Loucy (cell line): ENCODE results near the gene SCRN1.

ENCODE experiments used
- H2AFZ ChIP-seq: fragments of 200-600 bp; sonication (generic); 2 replicates; pipeline ENCODE4 v1.6.0; 2016; ENCODE audit warnings: antibody characterized with exemption, mild to moderate bottlenecking, low read length, moderate library complexity
- H3F3A ChIP-seq: fragments of 200-600 bp; 2 replicates; pipeline ENCODE4 v1.6.0; 2016; ENCODE audit warnings: antibody characterized with exemption, low read depth, mild to moderate bottlenecking
- H3K27me3 ChIP-seq: fragments of 200-600 bp; sonication (generic); 2 replicates; pipeline ENCODE4 v1.6.1; 2014; ENCODE audit warnings: low read length, mild to moderate bottlenecking; ENCODE audit not compliant: insufficient read depth, poor library complexity, severe bottlenecking
- H3K36me3 ChIP-seq: fragments of 200-600 bp; sonication (generic); 2 replicates; pipeline ENCODE4 v1.6.1; 2016; ENCODE audit warnings: low read length; ENCODE audit not compliant: insufficient read depth
- H3K4me1 ChIP-seq: fragments of 200-600 bp; sonication (generic); 2 replicates; pipeline ENCODE4 v1.5.1; 2014; ENCODE audit warnings: low read length, mild to moderate bottlenecking; ENCODE audit not compliant: insufficient read depth, poor library complexity, severe bottlenecking
- H3K4me2 ChIP-seq: fragments of 200-600 bp; sonication (generic); 2 replicates; pipeline ENCODE4 v1.6.0; 2014; ENCODE audit warnings: antibody characterized with exemption, low read length, low read depth, mild to moderate bottlenecking; ENCODE audit not compliant: poor library complexity, severe bottlenecking
- H3K4me3 ChIP-seq: fragments of 200-600 bp; sonication (generic); 2 replicates; pipeline ENCODE4 v1.5.1; 2014; ENCODE audit warnings: low read length, mild to moderate bottlenecking, mixed read lengths; ENCODE audit not compliant: poor library complexity, severe bottlenecking
- H3K79me2 ChIP-seq: fragments of 200-600 bp; sonication (generic); 2 replicates; pipeline ENCODE4 v1.6.1; 2014; ENCODE audit warnings: low read length; ENCODE audit not compliant: insufficient read depth
- H3K9ac ChIP-seq: fragments of 200-600 bp; sonication (generic); 2 replicates; pipeline ENCODE4 v1.6.0; 2014; ENCODE audit warnings: mild to moderate bottlenecking, low read depth, low read length, moderate library complexity; ENCODE audit not compliant: poor library complexity, severe bottlenecking
- H3K9me2 ChIP-seq: fragments of 200-600 bp; sonication (generic); replicated peaks from 2 replicates; pipeline ENCODE4 v1.6.1; 2016; ENCODE audit warnings: low read depth, low read length, mixed read lengths
- H3K9me3 ChIP-seq: fragments of 200-600 bp; sonication (generic); 2 replicates; pipeline ENCODE4 v1.6.1; 2014; ENCODE audit warnings: mild to moderate bottlenecking, antibody characterized with exemption, low read length, low read depth; ENCODE audit not compliant: insufficient read depth
- H4K20me1 ChIP-seq: fragments of 200-600 bp; sonication (generic); 2 replicates; pipeline ENCODE4 v1.6.0; 2014; ENCODE audit warnings: antibody characterized with exemption, low read length, mild to moderate bottlenecking; ENCODE audit not compliant: insufficient read depth, poor library complexity, severe bottlenecking
- CTCF ChIP-seq: fragments of 200-600 bp; sonication (generic); conservative IDR thresholded peaks from 2 replicates; pipeline ENCODE4 v1.5.1; 2014; ENCODE audit warnings: mild to moderate bottlenecking, antibody characterized with exemption, low read length
- EZH2phosphoT487 ChIP-seq: fragments of 200-600 bp; IDR thresholded peaks from 2 replicates; pipeline ENCODE4 v1.6.1; 2018; ENCODE audit warnings: antibody characterized with exemption, mild to moderate bottlenecking, moderate library complexity, borderline replicate concordance

SCRN1 gene

GRCh38 chr7:29956487-29956836, 33.1 kb downstream of the SCRN1 start:
- H3K27me3 ChIP-seq, result no peaks in the 10 kb centered on the region
- no peaks in the 10 kb centered on the region for H3F3A ChIP-seq
- no peaks in the 10 kb centered on the region for H3K9me2 ChIP-seq
- peak overlapping the region; percentile 66 for H2AFZ ChIP-seq
- H4K20me1 ChIP-seq, result no peaks in the 10 kb centered on the region
- no peaks in the 10 kb centered on the region for H3K9me3 ChIP-seq
- H3K79me2 ChIP-seq, result no peaks in the 10 kb centered on the region
- peak overlapping the region; percentile 81 for H3K4me2 ChIP-seq
- peak overlapping the region; percentile 23 for H3K9ac ChIP-seq
- H3K4me1 ChIP-seq, result peaks cover 15% of the 10 kb centered on the region
- TF ChIP-seq CTCF (no peak), EZH2phosphoT487 (no peak)
- peak overlapping the region; percentile 42 for H3K4me3 ChIP-seq
- no peaks in the 10 kb centered on the region for H3K36me3 ChIP-seq

- 0 out of 2 replicates have a peak, but pooled peaks have one; percentile 16 for TF ChIP-seq CTCF
- TF ChIP-seq EZH2phosphoT487, result no peak
- H3K9me3 ChIP-seq, result no peaks in the 10 kb centered on the region; the same call in 1 of the 2 replicates
- H4K20me1 ChIP-seq, result no peaks in the 10 kb centered on the region
- H3K4me3 ChIP-seq, result peak overlapping the region; percentile 42
- H3K36me3 ChIP-seq, result peaks cover 5% of the 10 kb centered on the region; the same call in 1 of the 2 replicates
- no peaks in the 10 kb centered on the region for H3K27me3 ChIP-seq
- no peaks in the 10 kb centered on the region for H3F3A ChIP-seq
- H3K9me2 ChIP-seq, result no peaks in the 10 kb centered on the region
- H2AFZ ChIP-seq, result peak overlapping the region; percentile 66
- no peaks in the 10 kb centered on the region for H3K79me2 ChIP-seq
- peak overlapping the region; percentile 81 for H3K4me2 ChIP-seq
- H3K4me1 ChIP-seq, result peaks cover 15% of the 10 kb centered on the region
- H3K9ac ChIP-seq, result peak overlapping the region; percentile 23
Observed at GRCh38 chr7:29955799-29956486, 33.7 kb downstream of the SCRN1 start.

- Histone ChIP-seq H3K9ac (peak overlapping the region; percentile 23), H3K27me3 (no peaks in the 10 kb centered on the region), H3K4me2 (peak overlapping the region; percentile 81), H4K20me1 (no peaks in the 10 kb centered on the region), H3K9me3 (no peaks in the 10 kb centered on the region; the same call in 1 of the 2 replicates), H3K36me3 (peaks cover 6% of the 10 kb centered on the region; the same call in 1 of the 2 replicates), H3K9me2 (no peaks in the 10 kb centered on the region), H2AFZ (no peak overlapping the region), H3F3A (no peaks in the 10 kb centered on the region), H3K4me3 (peak overlapping the region; percentile 42), H3K79me2 (no peaks in the 10 kb centered on the region), H3K4me1 (peaks cover 15% of the 10 kb centered on the region)
- TF ChIP-seq CTCF (no peak), EZH2phosphoT487 (no peak)
Observed at GRCh38 chr7:29955075-29955792, 34.4 kb downstream of the SCRN1 start.
